Erythroblast (primary cell): ENCODE measurements around the gene TNS1.

Experiments used
- GATA1 ChIP-seq: IDR thresholded peaks from 2 replicates; pipeline ENCODE4 v1.6.1; 2011; ENCODE audit warnings: low read depth, mild to moderate bottlenecking, control low read depth, low read length, moderate library complexity
- POLR2A ChIP-seq: IDR thresholded peaks from 2 replicates; pipeline ENCODE4 v1.6.1; 2011; ENCODE audit warnings: mild to moderate bottlenecking, low read length

- TF ChIP-seq POLR2A (no peak), GATA1 (no peak)
Observed at GRCh38 chr2:217915706-217916105, 87.1 kb downstream of the TNS1 start.
